Body of pancreas (tissue), 4 donors: ENCODE results near the gene MAN1A2. TPM values are rescaled to one million over a fixed set of nuclear protein-coding genes. Genes with fewer than 3 reads are reported as not detected.
"Not testable (repeated sequence)": the region's sequence is repeated elsewhere in the genome, so short reads cannot be mapped to it uniquely, and the experiment has no call there.

Experiments
- ATAC-seq: fragments of 150-250 bp; one replicate; pipeline ENCODE4 v1.9.1; 2016
- DNase-seq, 4 donors: peaks; one replicate each; pipeline ENCODE4 v3.0.0-alpha.2; 2019
- H3K27ac ChIP-seq, 4 donors: fragments of 200-600 bp; sonication (generic); 1 replicate in 3 of 4; 2 replicates in 1 of 4; pipeline versions ENCODE4 v1.5.1 to v1.6.1; 2016 to 2019; ENCODE audit warnings: mild to moderate bottlenecking in 1 of 4, mixed read lengths in 1 of 4, moderate library complexity in 1 of 4
- H3K27me3 ChIP-seq, 2 donors: fragments of 200-600 bp; sonication (generic); one replicate each; pipeline ENCODE4 v1.6.0; 2016; ENCODE audit warnings: mild to moderate bottlenecking in 1 of 2
- H3K36me3 ChIP-seq, 2 donors: fragments of 200-600 bp; sonication (generic); replicated peaks in 1 of 2; 2 replicates each; pipeline ENCODE4 v1.5.1; 2016; ENCODE audit warnings: low read depth in 2 of 2; ENCODE audit not compliant: insufficient read depth in 1 of 2
- H3K4me1 ChIP-seq: fragments of 200-600 bp; sonication (generic); one replicate; pipeline ENCODE4 v1.6.0; 2016
- H3K4me3 ChIP-seq, 2 donors: fragments of 200-600 bp; sonication (generic); 1 replicate in 1 of 2; 2 replicates in 1 of 2; pipeline ENCODE4 v1.5.1; 2016 to 2019
- H3K9me3 ChIP-seq, 3 donors: fragments of 200-600 bp; sonication (generic); 1 replicate in 2 of 3; 2 replicates in 1 of 3; pipeline ENCODE4 v1.5.1; 2016
- POLR2A ChIP-seq, 3 donors: fragments of 450-650 bp; IDR thresholded peaks; one replicate each; pipeline ENCODE4 v1.6.1; 2016; ENCODE audit warnings: antibody characterized with exemption in 3 of 3, mild to moderate bottlenecking in 2 of 3
- WGBS, 2 donors: methylation state at CpG; one replicate each; pipeline ENCODE4 v1.1.5; 2017; 5-methylcytosine and 5-hydroxymethylcytosine counted together
- intact Hi-C: fragments of 100-400 bp; cut with DNase I; formaldehyde crosslinking; loops from one replicate; pipeline ENCODE4 v1.15.1; 2023
- total RNA-seq, 2 donors: library from RNA; depleted of rRNA; stranded (reverse); fragments of >200 nt; gene quantifications; one replicate each; pipeline ENCODE4 v1.1.0, GENCODE V29; 2016
- TF ChIP-seq, protein P1 (sequence below), 7 experiments: fragments of 450-650 bp in 4 of 7; fragments of 200-600 bp in 3 of 7; sonication (generic) in 3 of 7; IDR thresholded peaks; one replicate each; pipeline ENCODE4 v1.5.1; 2016 to 2019; ENCODE audit warnings: antibody characterized with exemption in 7 of 7

Gene MAN1A2
- total RNA-seq, 2 donors from 2014 or later = 37.9 to 54.4 TPM

- Histone ChIP-seq H3K9me3 (no peaks in the 10 kb centered on the region), H3K27ac (no peak overlapping the region), H3K4me3 (no peak overlapping the region), H3K27me3 (no peaks in the 10 kb centered on the region), H3K4me1 (no peaks in the 10 kb centered on the region), H3K36me3 (no peaks in the 10 kb centered on the region)
- 69 to 70% methylated on average over 4 of the region's 4 CpGs for WGBS, 2 donors
- TF ChIP-seq, protein P1, sequence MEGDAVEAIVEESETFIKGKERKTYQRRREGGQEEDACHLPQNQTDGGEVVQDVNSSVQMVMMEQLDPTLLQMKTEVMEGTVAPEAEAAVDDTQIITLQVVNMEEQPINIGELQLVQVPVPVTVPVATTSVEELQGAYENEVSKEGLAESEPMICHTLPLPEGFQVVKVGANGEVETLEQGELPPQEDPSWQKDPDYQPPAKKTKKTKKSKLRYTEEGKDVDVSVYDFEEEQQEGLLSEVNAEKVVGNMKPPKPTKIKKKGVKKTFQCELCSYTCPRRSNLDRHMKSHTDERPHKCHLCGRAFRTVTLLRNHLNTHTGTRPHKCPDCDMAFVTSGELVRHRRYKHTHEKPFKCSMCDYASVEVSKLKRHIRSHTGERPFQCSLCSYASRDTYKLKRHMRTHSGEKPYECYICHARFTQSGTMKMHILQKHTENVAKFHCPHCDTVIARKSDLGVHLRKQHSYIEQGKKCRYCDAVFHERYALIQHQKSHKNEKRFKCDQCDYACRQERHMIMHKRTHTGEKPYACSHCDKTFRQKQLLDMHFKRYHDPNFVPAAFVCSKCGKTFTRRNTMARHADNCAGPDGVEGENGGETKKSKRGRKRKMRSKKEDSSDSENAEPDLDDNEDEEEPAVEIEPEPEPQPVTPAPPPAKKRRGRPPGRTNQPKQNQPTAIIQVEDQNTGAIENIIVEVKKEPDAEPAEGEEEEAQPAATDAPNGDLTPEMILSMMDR (IDR thresholded peaks at IDR 0.05) = no peak
- TF ChIP-seq POLR2A (IDR thresholded peaks at IDR 0.05) = no peak
- intact Hi-C loops = no loop called here
- ATAC-seq (no peak), DNase-seq (no peak)
Observed at GRCh38 chr1:117346206-117346928, 20.9 kb upstream of the MAN1A2 start.

DNA sequence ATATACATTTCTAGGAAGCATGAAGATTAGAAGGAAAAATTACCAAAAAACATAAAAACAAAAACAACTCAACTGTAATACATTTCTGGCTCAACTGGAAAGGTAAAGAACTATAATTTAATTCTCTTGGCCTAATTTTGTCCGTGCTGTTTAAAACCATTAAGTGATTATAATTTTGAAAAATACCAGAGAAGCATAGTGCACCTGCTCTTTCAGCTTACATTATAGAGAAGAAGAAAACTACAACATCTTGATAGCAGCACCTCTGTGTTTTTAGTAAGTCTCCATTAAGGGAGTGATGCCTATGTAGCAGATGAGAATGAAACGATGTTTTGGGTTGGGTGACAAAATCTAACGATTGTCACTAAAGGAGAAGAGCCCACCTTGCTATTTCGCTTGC, 19.3 kb upstream of the MAN1A2 start:
- Histone ChIP-seq H3K27ac (no peak overlapping the region), H3K4me1 (no peaks in the 10 kb centered on the region), H3K4me3 (no peak overlapping the region), H3K9me3 (no peaks in the 10 kb centered on the region), H3K27me3 (no peaks in the 10 kb centered on the region), H3K36me3 (no peaks in the 10 kb centered on the region)
- 76 to 84% methylated on average over 4 of the region's 4 CpGs for WGBS, 2 donors
- TF ChIP-seq, protein P1 (IDR thresholded peaks at IDR 0.05) = no peak
- TF ChIP-seq POLR2A (IDR thresholded peaks at IDR 0.05) = no peak
- no peak for ATAC-seq
- no peak for DNase-seq
- intact Hi-C loops = no loop called here

DNA sequence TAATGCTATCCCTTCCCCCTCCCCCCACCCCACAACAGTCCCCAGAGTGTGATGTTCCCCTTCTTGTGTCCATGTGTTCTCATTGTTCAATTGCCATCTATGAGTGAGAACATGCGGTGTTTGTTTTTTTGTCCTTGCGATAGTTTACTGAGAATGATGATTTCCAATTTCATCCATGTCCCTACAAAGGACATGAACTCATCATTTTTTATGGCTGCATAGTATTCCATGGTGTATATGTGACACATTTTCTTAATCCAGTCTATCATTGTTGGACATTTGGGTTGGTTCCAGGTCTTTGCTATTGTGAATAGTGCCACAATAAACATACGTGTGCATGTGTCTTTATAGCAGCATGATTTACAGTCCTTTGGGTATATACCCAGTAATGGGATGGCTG, 14.6 kb upstream of the MAN1A2 start:
- H3K36me3 ChIP-seq, H3K4me1 ChIP-seq, DNase-seq, H3K27me3 ChIP-seq, intact Hi-C loops, H3K9me3 ChIP-seq, H3K4me3 ChIP-seq, ATAC-seq, H3K27ac ChIP-seq: not testable (repeated sequence)
- 100% methylated on average over 2 of the region's 3 CpGs; no CpG with 5 or more reads in 1 of the 2 donors for WGBS, 2 donors

DNA sequence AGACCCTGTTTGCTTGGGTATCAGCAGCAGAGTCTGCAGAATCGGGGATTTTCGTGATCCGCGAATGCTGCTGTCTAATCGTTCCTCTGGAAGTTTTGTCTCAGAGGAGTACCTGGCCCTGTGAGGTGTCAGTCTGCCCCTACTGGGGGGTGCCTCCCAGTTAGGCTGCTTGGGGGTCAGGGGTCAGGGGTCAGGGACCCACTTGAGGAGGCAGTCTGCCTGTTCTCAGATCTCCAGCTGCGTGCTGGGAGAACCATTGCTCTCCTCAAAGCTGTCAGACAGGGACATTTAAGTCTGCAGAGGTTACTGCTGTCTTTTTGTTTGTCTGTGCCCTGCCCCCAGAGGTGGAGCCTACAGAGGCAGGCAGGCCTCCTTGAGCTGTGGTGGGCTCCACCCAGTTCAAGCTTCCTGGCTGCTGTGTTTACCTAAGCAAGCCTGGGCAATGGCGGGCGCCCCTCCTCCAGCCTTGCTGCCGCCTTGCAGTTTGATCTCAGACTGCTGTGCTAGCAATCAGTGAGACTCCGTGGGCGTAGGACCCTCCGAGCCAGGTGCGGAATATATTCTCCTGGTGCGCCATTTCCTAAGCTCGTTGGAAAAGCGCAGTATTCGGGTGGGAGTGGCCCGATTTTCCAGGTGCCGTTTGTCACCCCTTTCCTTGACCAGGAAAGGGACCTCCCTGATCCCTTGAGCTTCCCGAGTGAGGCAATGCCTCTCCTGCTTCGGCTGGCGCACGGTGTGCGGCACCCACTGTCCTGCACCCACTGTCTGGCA, 9.2 kb upstream of the MAN1A2 start:
- H3K36me3 ChIP-seq, H3K4me3 ChIP-seq, intact Hi-C loops, H3K4me1 ChIP-seq, H3K9me3 ChIP-seq, H3K27ac ChIP-seq, DNase-seq, ATAC-seq, H3K27me3 ChIP-seq: not testable (repeated sequence)
- 82 to 90% methylated on average over 20 to 22 of the region's 24 CpGs for WGBS, 2 donors

GRCh38 chr1:117358604-117358887, 8.7 kb upstream of the MAN1A2 start:
- H3K27ac ChIP-seq, H3K36me3 ChIP-seq, intact Hi-C loops, H3K9me3 ChIP-seq, ATAC-seq, DNase-seq, H3K4me1 ChIP-seq, H3K27me3 ChIP-seq, H3K4me3 ChIP-seq: not testable (repeated sequence)
- WGBS, 2 donors = 93 to 97% methylated on average over 7 of the region's 8 CpGs

DNA sequence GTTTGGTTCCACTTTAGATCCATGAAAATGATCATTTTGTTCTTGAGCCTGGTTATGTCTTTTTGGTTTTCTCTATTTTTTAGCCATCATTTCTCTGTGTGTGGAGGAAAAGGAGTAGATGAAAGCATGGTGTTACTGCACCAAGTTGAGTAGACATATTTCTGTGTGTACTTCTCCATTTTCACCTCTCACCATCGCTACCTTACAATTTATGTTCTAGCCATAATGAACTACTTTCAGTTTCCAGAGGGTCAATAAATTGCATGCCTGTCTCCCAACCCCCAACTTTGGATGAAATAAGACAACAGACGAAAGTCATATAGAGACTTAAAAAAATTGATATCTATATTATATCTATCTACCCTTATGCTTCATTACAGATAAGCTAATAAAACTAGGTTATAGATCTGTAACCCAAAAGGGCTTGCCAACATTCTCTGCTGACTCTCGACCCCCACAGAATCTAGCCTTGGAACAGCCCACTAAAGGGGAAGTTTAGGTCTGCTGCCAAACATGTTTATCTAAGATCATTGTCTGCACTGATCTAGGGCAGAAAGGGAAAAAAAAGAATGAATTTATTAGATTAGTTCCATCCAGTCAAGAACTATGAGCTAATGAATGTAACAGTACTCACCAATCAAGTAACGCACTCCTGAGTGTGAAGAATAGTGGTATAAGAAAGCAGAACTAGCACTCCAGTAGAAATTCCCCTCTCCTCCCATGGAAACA, 7.5 kb upstream of the MAN1A2 start:
- H3K27me3 ChIP-seq = no peaks in the 10 kb centered on the region
- no peaks in the 10 kb centered on the region for H3K9me3 ChIP-seq
- H3K4me1 ChIP-seq = no peaks in the 10 kb centered on the region
- TF ChIP-seq, protein P1 (IDR thresholded peaks at IDR 0.05) = no peak
- no peak for TF ChIP-seq POLR2A (IDR thresholded peaks at IDR 0.05)
- no peak overlapping the region for H3K27ac ChIP-seq
- intact Hi-C loops = no loop called here
- ATAC-seq = no peak
- H3K36me3 ChIP-seq = no peaks in the 10 kb centered on the region
- no peak overlapping the region for H3K4me3 ChIP-seq
- DNase-seq = no peak
- 56 to 68% methylated on average over 4 of the region's 4 CpGs for WGBS, 2 donors
